Spleen (tissue), 7 donors: Measurements from ENCODE around the gene DRC1.

Source experiments
- CTCF ChIP-seq, 11 experiments: fragments of 200-600 bp in 7 of 11; fragments of 450-650 bp in 4 of 11; sonication (generic) in 4 of 11; IDR thresholded peaks in 8 of 11; conservative IDR thresholded peaks in 3 of 11; 1 replicate in 7 of 11; 2 replicates in 4 of 11; pipeline versions ENCODE4 v1.4.0 to v1.8.0; 2016 to 2021; ENCODE audit warnings: antibody characterized with exemption in 11 of 11, inconsistent platforms in 4 of 11, mild to moderate bottlenecking in 1 of 11
- POLR2A ChIP-seq, 3 donors: fragments of 450-650 bp; IDR thresholded peaks; one replicate each; pipeline ENCODE4 v1.5.1; 2017; ENCODE audit warnings: antibody characterized with exemption in 3 of 3, mild to moderate bottlenecking in 1 of 3
- POLR2AphosphoS5 ChIP-seq, 3 donors: sonication (generic); formaldehyde crosslinking; IDR thresholded peaks; one replicate each; pipeline ENCODE4 v1.5.1; 2017; ENCODE audit warnings: antibody characterized with exemption in 3 of 3
- donor health status: DM: no; HTN: no; CAD: no; lungs with moderate emphysema.
- donor health status: DM: no; HTN: no; CAD: no.
- donor health status: DM: no; HTN: no; CAD: no.

GRCh38 chr2:26482211-26483026 is 80.7 kb downstream of the DRC1 start:
- TF ChIP-seq POLR2A (IDR thresholded peaks at IDR 0.05) (no peak), CTCF (IDR thresholded peaks at IDR 0.05 in 8 of 11, conservative IDR thresholded peaks at IDR 0.05 in 3 of 11) (no peak), POLR2AphosphoS5 (IDR thresholded peaks at IDR 0.05) (no peak)
